ENCODE measurements around the gene TNIP1.

- TF ChIP-seq, protein P1, sequence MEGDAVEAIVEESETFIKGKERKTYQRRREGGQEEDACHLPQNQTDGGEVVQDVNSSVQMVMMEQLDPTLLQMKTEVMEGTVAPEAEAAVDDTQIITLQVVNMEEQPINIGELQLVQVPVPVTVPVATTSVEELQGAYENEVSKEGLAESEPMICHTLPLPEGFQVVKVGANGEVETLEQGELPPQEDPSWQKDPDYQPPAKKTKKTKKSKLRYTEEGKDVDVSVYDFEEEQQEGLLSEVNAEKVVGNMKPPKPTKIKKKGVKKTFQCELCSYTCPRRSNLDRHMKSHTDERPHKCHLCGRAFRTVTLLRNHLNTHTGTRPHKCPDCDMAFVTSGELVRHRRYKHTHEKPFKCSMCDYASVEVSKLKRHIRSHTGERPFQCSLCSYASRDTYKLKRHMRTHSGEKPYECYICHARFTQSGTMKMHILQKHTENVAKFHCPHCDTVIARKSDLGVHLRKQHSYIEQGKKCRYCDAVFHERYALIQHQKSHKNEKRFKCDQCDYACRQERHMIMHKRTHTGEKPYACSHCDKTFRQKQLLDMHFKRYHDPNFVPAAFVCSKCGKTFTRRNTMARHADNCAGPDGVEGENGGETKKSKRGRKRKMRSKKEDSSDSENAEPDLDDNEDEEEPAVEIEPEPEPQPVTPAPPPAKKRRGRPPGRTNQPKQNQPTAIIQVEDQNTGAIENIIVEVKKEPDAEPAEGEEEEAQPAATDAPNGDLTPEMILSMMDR (IDR thresholded peaks at IDR 0.05), result no peak
- no peak for TF ChIP-seq POLR2A (IDR thresholded peaks at IDR 0.05)
These were observed 77.4 kb downstream of the TNIP1 start for GRCh38 chr5:151003503-151003860.
